Adrenal gland (tissue), 12 donors: ENCODE results near the gene KCNH1. TPM values are rescaled to one million over a fixed set of nuclear protein-coding genes. Genes with fewer than 3 reads are reported as not detected.

Experiments used
- DNase-seq, 7 donors: peaks; one replicate each; pipeline ENCODE4 v3.0.0-alpha.2; 2019 to 2020
- H3K27ac ChIP-seq, 5 donors: fragments of 200-600 bp; sonication (generic) in 4 of 5; 1 replicate in 3 of 5; 2 replicates in 2 of 5; pipeline versions ENCODE4 v1.5.1 to v1.8.0; 2016 to 2020; ENCODE audit warnings: mild to moderate bottlenecking in 1 of 5
- H3K27me3 ChIP-seq: fragments of 200-600 bp; 2 replicates; pipeline ENCODE4 v1.8.0; 2021
- H3K36me3 ChIP-seq, 2 donors: fragments of 200-600 bp; replicated peaks in 1 of 2; 1 replicate in 1 of 2; 2 replicates in 1 of 2; pipeline versions ENCODE4 v1.5.1 to v1.8.0; 2018 to 2022
- H3K4me1 ChIP-seq, 2 donors: fragments of 200-600 bp; replicated peaks in 1 of 2; 1 replicate in 1 of 2; 2 replicates in 1 of 2; pipeline versions ENCODE4 v1.5.1 to v1.8.0; 2018 to 2021
- H3K4me3 ChIP-seq, 4 donors: fragments of 200-600 bp; sonication (generic) in 3 of 4; one replicate each; pipeline ENCODE4 v1.5.1; 2016 to 2018
- H3K9me3 ChIP-seq, 3 donors: fragments of 200-600 bp; sonication (generic) in 1 of 3; replicated peaks in 1 of 3; 1 replicate in 2 of 3; 2 replicates in 1 of 3; pipeline versions ENCODE4 v1.5.1 to v1.8.0; 2016 to 2021
- POLR2A ChIP-seq, 2 donors: fragments of 450-650 bp; IDR thresholded peaks; one replicate each; pipeline ENCODE4 v1.6.1; 2017; ENCODE audit warnings: antibody characterized with exemption in 2 of 2, mild to moderate bottlenecking in 2 of 2, moderate library complexity in 1 of 2
- WGBS, 4 donors: extraction: QIAGEN DNeasy Blood & Tissue Kit in 2 of 4; methylation state at CpG; one replicate each; pipeline versions ENCODE4 v1.1.5 to v1.1.7; 2013 to 2017; 5-methylcytosine and 5-hydroxymethylcytosine counted together
- intact Hi-C, 2 donors: fragments of 100-400 bp; cut with DNase I; formaldehyde crosslinking; loops; one replicate each; pipeline versions ENCODE4 v1.14.1 to v1.15.0; 2022 to 2023
- polyA plus RNA-seq, 3 donors: library from polyadenylated mRNA; stranded (reverse); fragments of 200-250 nt in 2 of 3; fragments of 350-450 nt in 1 of 3; fragmentation: Illumina TruSeq in 1 of 3; extraction: RNeasy Lipid Tissue Mini Kit (QIAGEN cat#74804) in 1 of 3; gene quantifications; one replicate each; pipeline ENCODE4 v1.2.3, GENCODE V29; 2013 to 2014
- total RNA-seq, 9 donors: library from RNA; depleted of rRNA in 4 of 9; stranded (reverse); fragments of >200 nt in 4 of 9; fragments of 120-200 nt in 1 of 9; fragmentation: NEBNext Ultra II Directional in 1 of 9; extraction: Animal tissue kit (Norgen Biotek cat#: 25700) in 1 of 9; gene quantifications; one replicate each; pipeline versions ENCODE4 v1.1.0 to v1.2.4, GENCODE V29; 2013 to 2023
- TF ChIP-seq, protein P1 (sequence below), 6 experiments: fragments of 450-650 bp in 4 of 6; fragments of 200-600 bp in 2 of 6; sonication (generic) in 1 of 6; IDR thresholded peaks; 1 replicate in 5 of 6; 2 replicates in 1 of 6; pipeline versions ENCODE4 v1.5.1 to v1.8.0; 2016 to 2021; ENCODE audit warnings: antibody characterized with exemption in 6 of 6, mild to moderate bottlenecking in 2 of 6, moderate library complexity in 1 of 6
- donor health status: healthy with polysubstance abuse.
- donor health status: Bipolar disorder and iron deficiency.
- donor health status: DM: yes; HTN: yes; CAD: no.
- donor health status: DM: no; HTN: no; CAD: no.
- donor health status: DM: no; HTN: no; CAD: no.
- donor health status: DM: yes; HTN: yes; CAD: no.

Gene KCNH1
- total and polyA plus RNA-seq, 12 donors = 0.15 to 2.2 (median 0.73) TPM; not detected in 4

DNA sequence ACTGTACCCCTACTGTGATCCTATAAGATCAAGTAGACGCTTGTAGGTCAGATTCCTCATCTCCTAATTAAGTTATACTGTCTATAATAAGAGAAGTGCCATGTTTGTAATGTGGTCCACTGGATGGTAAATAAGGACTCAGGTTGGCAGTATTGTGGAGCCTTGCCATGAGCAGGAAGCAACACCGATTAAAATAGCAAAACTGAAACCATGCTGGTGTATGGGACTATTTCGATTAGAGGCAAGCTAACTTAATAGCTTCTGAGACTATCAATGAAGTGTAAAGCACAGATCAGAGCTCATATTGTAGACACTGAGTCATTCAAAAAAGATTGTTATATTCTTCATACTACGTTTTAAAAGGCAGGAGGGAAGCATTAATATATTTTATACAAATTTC lies 456.4 kb downstream of the KCNH1 start:
- H3K27me3 ChIP-seq = no peaks in the 10 kb centered on the region
- intact Hi-C loops = no loop called here
- no peaks in the 10 kb centered on the region for H3K9me3 ChIP-seq
- no peak overlapping the region for H3K27ac ChIP-seq
- no peaks in the 10 kb centered on the region for H3K36me3 ChIP-seq
- 89 to 93% (median 91%) methylated on average over 4 of the region's 4 CpGs for WGBS, 4 donors
- no peak for DNase-seq
- H3K4me3 ChIP-seq = no peak overlapping the region
- H3K4me1 ChIP-seq = no peaks in the 10 kb centered on the region
- no peak for TF ChIP-seq POLR2A (IDR thresholded peaks at IDR 0.05)
- TF ChIP-seq, protein P1, sequence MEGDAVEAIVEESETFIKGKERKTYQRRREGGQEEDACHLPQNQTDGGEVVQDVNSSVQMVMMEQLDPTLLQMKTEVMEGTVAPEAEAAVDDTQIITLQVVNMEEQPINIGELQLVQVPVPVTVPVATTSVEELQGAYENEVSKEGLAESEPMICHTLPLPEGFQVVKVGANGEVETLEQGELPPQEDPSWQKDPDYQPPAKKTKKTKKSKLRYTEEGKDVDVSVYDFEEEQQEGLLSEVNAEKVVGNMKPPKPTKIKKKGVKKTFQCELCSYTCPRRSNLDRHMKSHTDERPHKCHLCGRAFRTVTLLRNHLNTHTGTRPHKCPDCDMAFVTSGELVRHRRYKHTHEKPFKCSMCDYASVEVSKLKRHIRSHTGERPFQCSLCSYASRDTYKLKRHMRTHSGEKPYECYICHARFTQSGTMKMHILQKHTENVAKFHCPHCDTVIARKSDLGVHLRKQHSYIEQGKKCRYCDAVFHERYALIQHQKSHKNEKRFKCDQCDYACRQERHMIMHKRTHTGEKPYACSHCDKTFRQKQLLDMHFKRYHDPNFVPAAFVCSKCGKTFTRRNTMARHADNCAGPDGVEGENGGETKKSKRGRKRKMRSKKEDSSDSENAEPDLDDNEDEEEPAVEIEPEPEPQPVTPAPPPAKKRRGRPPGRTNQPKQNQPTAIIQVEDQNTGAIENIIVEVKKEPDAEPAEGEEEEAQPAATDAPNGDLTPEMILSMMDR (IDR thresholded peaks at IDR 0.05) = no peak

DNA sequence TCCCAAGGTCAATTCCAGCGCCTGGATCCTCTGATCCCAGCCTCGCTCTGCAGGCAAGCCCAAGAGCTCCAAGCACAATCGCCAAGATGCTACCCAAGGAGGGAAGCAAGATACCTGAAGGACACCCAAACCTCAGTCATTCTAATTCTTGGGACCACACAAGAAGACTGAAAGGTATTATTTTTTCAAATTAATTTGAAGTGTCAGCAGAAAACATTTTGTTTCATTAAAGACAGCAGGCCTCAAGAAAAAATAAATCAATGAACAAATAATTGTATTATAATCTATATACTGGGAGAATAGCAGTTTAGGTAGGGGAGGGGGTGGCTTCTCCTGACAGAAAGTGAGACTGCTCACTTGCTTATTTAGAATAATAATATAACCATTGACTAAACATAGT lies 457.4 kb downstream of the KCNH1 start:
- Histone ChIP-seq H3K27me3 (no peaks in the 10 kb centered on the region), H3K27ac (no peak overlapping the region), H3K4me1 (no peaks in the 10 kb centered on the region), H3K9me3 (no peaks in the 10 kb centered on the region), H3K36me3 (no peaks in the 10 kb centered on the region), H3K4me3 (no peak overlapping the region)
- no peak for DNase-seq
- intact Hi-C loops = no loop called here
- TF ChIP-seq POLR2A (IDR thresholded peaks at IDR 0.05) = no peak
- TF ChIP-seq, protein P1 (IDR thresholded peaks at IDR 0.05) = no peak
- 94 to 97% (median 95%) methylated on average over 3 of the region's 3 CpGs for WGBS, 4 donors

DNA sequence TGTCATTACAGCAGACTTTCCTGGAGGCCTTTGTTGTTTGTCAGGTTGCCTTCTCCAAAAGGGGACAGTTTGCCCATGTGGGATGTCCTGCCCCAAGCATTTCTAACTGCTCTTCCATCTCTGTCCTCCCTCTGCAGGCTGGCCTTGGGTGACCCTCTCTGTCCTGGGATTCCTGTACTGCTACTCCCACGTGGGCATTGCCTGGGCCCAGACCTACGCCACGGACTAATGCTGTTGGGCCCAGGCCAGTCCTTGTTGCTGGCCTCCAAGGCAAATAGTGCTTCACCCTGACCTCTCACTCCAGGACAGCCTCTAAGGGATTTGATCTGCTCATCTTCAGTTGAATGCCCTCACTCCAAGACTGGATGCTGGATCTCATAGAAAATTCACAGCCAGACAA lies 459.8 kb downstream of the KCNH1 start:
- Histone ChIP-seq H3K36me3 (no peaks in the 10 kb centered on the region), H3K4me3 (no peak overlapping the region), H3K4me1 (no peaks in the 10 kb centered on the region), H3K27ac (no peak overlapping the region), H3K9me3 (no peaks in the 10 kb centered on the region), H3K27me3 (no peaks in the 10 kb centered on the region)
- no peak for DNase-seq
- WGBS, 4 donors = 79 to 92% (median 88%) methylated on average over 3 of the region's 3 CpGs
- no peak for TF ChIP-seq POLR2A (IDR thresholded peaks at IDR 0.05)
- TF ChIP-seq, protein P1 (IDR thresholded peaks at IDR 0.05) = no peak
- intact Hi-C loops = no loop called here

DNA sequence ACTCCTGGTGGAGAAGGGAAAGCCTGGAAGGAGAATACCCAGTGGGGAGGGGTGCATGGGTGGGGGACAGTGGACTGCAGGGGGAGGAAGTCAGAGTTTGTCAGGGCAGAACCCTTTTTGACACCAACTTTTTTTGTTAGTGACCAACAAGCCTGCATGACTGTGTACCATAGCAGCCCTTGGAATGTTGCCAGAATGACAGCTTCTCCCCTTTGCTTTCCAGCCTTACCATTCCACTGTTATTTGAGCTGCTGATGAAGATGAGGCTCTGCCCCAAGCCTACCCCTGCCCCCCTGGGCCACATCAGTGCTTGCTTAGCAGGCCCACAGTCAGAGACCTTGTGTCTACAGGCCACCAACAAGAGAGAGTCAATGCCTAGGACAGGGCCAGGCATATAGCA lies 464.0 kb downstream of the KCNH1 start:
- TF ChIP-seq, protein P1 (IDR thresholded peaks at IDR 0.05) = no peak
- no peak for TF ChIP-seq POLR2A (IDR thresholded peaks at IDR 0.05)
- Histone ChIP-seq H3K27me3 (no peaks in the 10 kb centered on the region), H3K9me3 (no peaks in the 10 kb centered on the region), H3K4me3 (no peak overlapping the region), H3K36me3 (no peaks in the 10 kb centered on the region), H3K27ac (no peak overlapping the region), H3K4me1 (no peaks in the 10 kb centered on the region)
- no peak for DNase-seq
- intact Hi-C loops = no loop called here
